SK-N-SH (cell line): ENCODE measurements around the gene YIF1B. TPM values are rescaled to one million over a fixed set of nuclear protein-coding genes. Genes with fewer than 3 reads are reported as not detected.
A peak's percentile ranks its signal among the peaks of the same experiment; 100 is the strongest.

ENCODE experiments used
- CTCF ChIA-PET: fragments of 300-600, 350-600 bp; formaldehyde crosslinking; extraction: SDS; loops from one replicate; lab custom pipeline; 2021; lab: Yijun Ruan, JAX
- POLR2A ChIA-PET: fragments of 350-600 bp; sonication (Branson Sonifier 250); formaldehyde crosslinking; extraction: SDS; loops from one replicate; lab custom pipeline; 2020; ENCODE audit warnings: antibody characterized with exemption, inconsistent platforms; lab: Yijun Ruan, JAX
- DNase-seq: peaks from one replicate; pipeline ENCODE4 v3.0.0; 2012
- H2AFZ ChIP-seq: fragments of 200-600 bp; sonication (generic); 2 replicates; pipeline ENCODE4 v1.8.1; 2016; ENCODE audit warnings: antibody characterized with exemption, mild to moderate bottlenecking, low read depth
- H3F3A ChIP-seq: fragments of 200-600 bp; sonication (generic); replicated peaks from 2 replicates; pipeline ENCODE3; 2016; ENCODE audit warnings: antibody characterized with exemption, mild to moderate bottlenecking; ENCODE audit not compliant: insufficient read depth
- H3K27ac ChIP-seq, 2 experiments: fragments of 200-500 bp in 1 of 2; fragments of 200-600 bp in 1 of 2; sonication (Bioruptor generic) in 1 of 2; sonication (generic), shearing (Covaris generic) in 1 of 2; 2 replicates each; pipeline versions ENCODE4 v1.5.1 to v1.6.1; 2014 to 2016; ENCODE audit warnings: low read depth in 2 of 2, inconsistent platforms in 1 of 2, low read length in 1 of 2, mild to moderate bottlenecking in 1 of 2, mixed read lengths in 1 of 2
- H3K27me3 ChIP-seq: fragments of 200-600 bp; sonication (generic), shearing (Covaris generic); 2 replicates; pipeline ENCODE4 v1.6.1; 2016; ENCODE audit warnings: mixed run types; ENCODE audit not compliant: insufficient read depth
- H3K36me3 ChIP-seq, 2 experiments: fragments of 200-500 bp in 1 of 2; fragments of 200-600 bp in 1 of 2; sonication (Bioruptor generic) in 1 of 2; sonication (generic) in 1 of 2; replicated peaks in 1 of 2; 2 replicates each; pipeline versions ENCODE3 to v1.5.1; 2014 to 2016; ENCODE audit warnings: low read length in 1 of 2, mild to moderate bottlenecking in 1 of 2; ENCODE audit not compliant: insufficient read depth in 2 of 2, control insufficient read depth in 1 of 2
- H3K4me1 ChIP-seq, 2 experiments: fragments of 200-500 bp in 1 of 2; fragments of 200-600 bp in 1 of 2; sonication (Bioruptor generic) in 1 of 2; sonication (generic), shearing (Covaris generic) in 1 of 2; 2 replicates each; pipeline versions ENCODE4 v1.5.1 to v1.6.1; 2014 to 2016; ENCODE audit warnings: low read depth in 1 of 2, low read length in 1 of 2, mixed run types in 1 of 2; ENCODE audit not compliant: insufficient read depth in 2 of 2, control insufficient read depth in 1 of 2
- H3K4me2 ChIP-seq: fragments of 200-600 bp; sonication (generic), shearing (Covaris generic); 2 replicates; pipeline ENCODE4 v1.6.1; 2017; ENCODE audit warnings: mixed run types
- H3K4me3 ChIP-seq, 2 experiments: fragments of 200-500 bp in 1 of 2; fragments of 200-600 bp in 1 of 2; sonication (Bioruptor generic) in 1 of 2; sonication (generic), shearing (Covaris generic) in 1 of 2; 2 replicates each; pipeline versions ENCODE4 v1.5.1 to v1.8.1; 2014 to 2016; ENCODE audit warnings: low read depth in 2 of 2, inconsistent platforms in 1 of 2, low read length in 1 of 2, mild to moderate bottlenecking in 1 of 2, mixed read lengths in 1 of 2, moderate library complexity in 1 of 2
- H3K79me2 ChIP-seq: fragments of 200-600 bp; sonication (generic); 2 replicates; pipeline ENCODE4 v1.8.1; 2017; ENCODE audit warnings: mild to moderate bottlenecking; ENCODE audit not compliant: insufficient read depth
- H3K9ac ChIP-seq: fragments of 200-600 bp; sonication (generic); 2 replicates; pipeline ENCODE4 v1.6.1; 2017; ENCODE audit warnings: mixed run types
- H3K9me2 ChIP-seq: fragments of 200-600 bp; sonication (generic); 2 replicates; pipeline ENCODE4 v1.6.1; 2017; ENCODE audit warnings: mixed run types
- H3K9me3 ChIP-seq: fragments of 200-600 bp; sonication (generic); 2 replicates; pipeline ENCODE4 v1.6.1; 2017; ENCODE audit warnings: mixed run types, mild to moderate bottlenecking, moderate library complexity
- H4K20me1 ChIP-seq: fragments of 200-600 bp; sonication (generic); 2 replicates; pipeline ENCODE4 v1.6.1; 2017; ENCODE audit warnings: mild to moderate bottlenecking, mixed run types; ENCODE audit not compliant: insufficient read depth
- FOSL2 ChIP-seq: IDR thresholded peaks from 2 replicates; pipeline ENCODE4 v1.4.0; 2012; ENCODE audit warnings: low read depth, mild to moderate bottlenecking, moderate library complexity, borderline replicate concordance
- GABPA ChIP-seq: IDR thresholded peaks from 2 replicates; pipeline ENCODE4 v1.4.0; 2012; ENCODE audit warnings: low read depth, mild to moderate bottlenecking
- JUND ChIP-seq: IDR thresholded peaks from 2 replicates; pipeline ENCODE4 v1.4.0; 2012
- MEF2A ChIP-seq: IDR thresholded peaks from 2 replicates; pipeline ENCODE4 v1.4.0; 2012; ENCODE audit warnings: low read depth, borderline replicate concordance
- NFIC ChIP-seq: IDR thresholded peaks from 2 replicates; pipeline ENCODE4 v1.4.0; 2012; ENCODE audit warnings: borderline replicate concordance
- NRF1 ChIP-seq: IDR thresholded peaks from 2 replicates; pipeline ENCODE4 v1.6.1; 2012; ENCODE audit warnings: low read depth, mild to moderate bottlenecking, low read length
- SIN3A ChIP-seq: IDR thresholded peaks from 2 replicates; pipeline ENCODE4 v1.6.1; 2012; ENCODE audit warnings: low read depth, mild to moderate bottlenecking, low read length, moderate library complexity, borderline replicate concordance
- TAF1 ChIP-seq: IDR thresholded peaks from 2 replicates; pipeline ENCODE4 v1.6.1; 2012; ENCODE audit warnings: low read depth, mild to moderate bottlenecking, low read length, moderate library complexity, borderline replicate concordance
- TEAD4 ChIP-seq: IDR thresholded peaks from 2 replicates; pipeline ENCODE4 v1.4.0; 2012; ENCODE audit warnings: mild to moderate bottlenecking, borderline replicate concordance; ENCODE audit not compliant: insufficient read depth
- YY1 ChIP-seq: IDR thresholded peaks from 2 replicates; pipeline ENCODE4 v1.4.0; 2012; ENCODE audit warnings: low read depth, mild to moderate bottlenecking
- WGBS: methylation state at CpG from one replicate; pipeline ENCODE4 v1.1.6; 2017; ENCODE audit warnings: low lambda C conversion rate; 5-methylcytosine and 5-hydroxymethylcytosine counted together
- polyA plus RNA-seq, 3 experiments: library from polyadenylated mRNA; depleted of rRNA; stranded (reverse); fragments of >200 nt; gene quantifications; 2 replicates each; pipeline ENCODE4 v1.2.3, GENCODE V29; 2012
- TF ChIP-seq, protein P1 (sequence below): IDR thresholded peaks from 2 replicates; pipeline ENCODE4 v1.6.1; 2012; ENCODE audit warnings: mild to moderate bottlenecking, low read depth, low read length, moderate library complexity

YIF1B gene
- polyA plus RNA-seq, 1 of the 3 experiments (the other 2 are of a cell fraction) = 121 TPM

DNA sequence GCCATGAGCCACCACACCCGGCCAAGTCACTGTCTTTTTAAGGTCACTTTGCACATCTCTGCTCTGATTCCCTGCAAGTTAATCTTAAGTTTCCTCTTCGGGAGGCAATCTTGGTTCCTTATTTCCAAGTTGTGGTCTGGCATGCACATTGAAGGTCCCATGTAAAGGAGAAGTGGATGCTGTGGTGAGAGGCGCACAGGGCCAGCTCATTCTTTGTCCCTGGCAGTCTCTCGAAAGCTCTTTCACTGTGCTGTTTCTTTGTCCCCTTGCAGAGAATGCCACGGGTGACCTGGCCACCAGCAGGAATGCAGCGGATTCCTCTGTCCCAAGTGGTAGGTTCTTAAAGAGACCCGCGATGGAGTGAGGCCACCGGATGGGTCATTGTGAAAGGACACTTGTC is 28.1 kb downstream of the YIF1B start:
- H3F3A ChIP-seq = no peaks in the 10 kb centered on the region
- 91% methylated on average over 9 of the region's 9 CpGs for WGBS

DNA sequence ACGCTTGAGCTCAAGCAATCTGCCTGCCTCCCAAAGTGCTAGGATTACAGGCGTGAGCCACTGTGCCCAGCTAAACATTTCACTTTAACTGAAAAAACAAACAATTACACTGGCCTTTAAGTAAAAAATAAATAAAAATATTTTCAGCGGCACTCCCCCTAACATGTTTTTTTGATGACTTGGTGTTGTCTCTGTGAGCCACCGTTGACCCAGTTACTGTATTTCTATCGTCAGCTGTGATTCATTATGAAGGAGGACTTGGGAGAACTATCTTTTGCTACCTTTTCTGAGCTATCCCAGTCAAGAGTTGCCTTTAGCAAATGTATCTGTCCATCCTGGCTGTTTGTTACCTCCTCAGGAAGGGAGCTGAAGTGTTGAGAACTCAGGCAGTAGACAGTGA is 30.2 kb downstream of the YIF1B start:
- Histone ChIP-seq H3K27ac (no peak overlapping the region), H3K4me1 (peaks cover 0 to 17% of the 10 kb centered on the region in 2 experiments; a peak in 1 of 4 replicates), H4K20me1 (no peaks in the 10 kb centered on the region), H3K9me2 (no peaks in the 10 kb centered on the region), H3K27me3 (no peaks in the 10 kb centered on the region), H3K9me3 (no peaks in the 10 kb centered on the region), H3K9ac (no peak overlapping the region), H2AFZ (no peak overlapping the region), H3F3A (no peaks in the 10 kb centered on the region), H3K36me3 (no peaks in the 10 kb centered on the region), H3K79me2 (no peaks in the 10 kb centered on the region), H3K4me2 (no peak overlapping the region), H3K4me3 (no peak overlapping the region)
- 68% methylated on average over 5 of the region's 5 CpGs for WGBS
- no peak for DNase-seq
- ChIA-PET CTCF (interaction anchor here (0.8 to 1.5 kb wide), 3 partner anchors 10 to 41 kb away, joined by 3 read pairs; no protein-coding TSS in a partner anchor), POLR2A (no interaction called here)
- TF ChIP-seq GABPA (no peak), MEF2A (no peak)
- TF ChIP-seq, protein P1, sequence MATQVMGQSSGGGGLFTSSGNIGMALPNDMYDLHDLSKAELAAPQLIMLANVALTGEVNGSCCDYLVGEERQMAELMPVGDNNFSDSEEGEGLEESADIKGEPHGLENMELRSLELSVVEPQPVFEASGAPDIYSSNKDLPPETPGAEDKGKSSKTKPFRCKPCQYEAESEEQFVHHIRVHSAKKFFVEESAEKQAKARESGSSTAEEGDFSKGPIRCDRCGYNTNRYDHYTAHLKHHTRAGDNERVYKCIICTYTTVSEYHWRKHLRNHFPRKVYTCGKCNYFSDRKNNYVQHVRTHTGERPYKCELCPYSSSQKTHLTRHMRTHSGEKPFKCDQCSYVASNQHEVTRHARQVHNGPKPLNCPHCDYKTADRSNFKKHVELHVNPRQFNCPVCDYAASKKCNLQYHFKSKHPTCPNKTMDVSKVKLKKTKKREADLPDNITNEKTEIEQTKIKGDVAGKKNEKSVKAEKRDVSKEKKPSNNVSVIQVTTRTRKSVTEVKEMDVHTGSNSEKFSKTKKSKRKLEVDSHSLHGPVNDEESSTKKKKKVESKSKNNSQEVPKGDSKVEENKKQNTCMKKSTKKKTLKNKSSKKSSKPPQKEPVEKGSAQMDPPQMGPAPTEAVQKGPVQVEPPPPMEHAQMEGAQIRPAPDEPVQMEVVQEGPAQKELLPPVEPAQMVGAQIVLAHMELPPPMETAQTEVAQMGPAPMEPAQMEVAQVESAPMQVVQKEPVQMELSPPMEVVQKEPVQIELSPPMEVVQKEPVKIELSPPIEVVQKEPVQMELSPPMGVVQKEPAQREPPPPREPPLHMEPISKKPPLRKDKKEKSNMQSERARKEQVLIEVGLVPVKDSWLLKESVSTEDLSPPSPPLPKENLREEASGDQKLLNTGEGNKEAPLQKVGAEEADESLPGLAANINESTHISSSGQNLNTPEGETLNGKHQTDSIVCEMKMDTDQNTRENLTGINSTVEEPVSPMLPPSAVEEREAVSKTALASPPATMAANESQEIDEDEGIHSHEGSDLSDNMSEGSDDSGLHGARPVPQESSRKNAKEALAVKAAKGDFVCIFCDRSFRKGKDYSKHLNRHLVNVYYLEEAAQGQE = no peak

More for the DNA sequence above, 28.1 kb downstream of the YIF1B start:
- Histone ChIP-seq H3K27me3 (no peaks in the 10 kb centered on the region), H4K20me1 (no peaks in the 10 kb centered on the region), H3K36me3 (no peaks in the 10 kb centered on the region), H2AFZ (no peak overlapping the region), H3K4me3 (no peak overlapping the region), H3K9ac (no peak overlapping the region), H3K9me2 (no peaks in the 10 kb centered on the region), H3K9me3 (no peaks in the 10 kb centered on the region), H3K4me2 (no peak overlapping the region), H3K4me1 (peaks cover 0 to 17% of the 10 kb centered on the region in 2 experiments; a peak in 1 of 4 replicates), H3K79me2 (no peaks in the 10 kb centered on the region), H3K27ac (peak overlapping the region in 1 of 2 experiments; percentile 77; a peak in 2 of 4 replicates)
- DNase-seq = no peak
- TF ChIP-seq JUND (no peak), YY1 (no peak), NRF1 (no peak), NFIC (no peak), SIN3A (no peak), TAF1 (no peak), FOSL2 (no peak), TEAD4 (no peak)
- POLR2A ChIA-PET = no interaction called here
- CTCF ChIA-PET = interaction anchor here (1.5 kb wide), 1 partner anchor 385 kb away, joined by 4 read pairs; no protein-coding TSS in a partner anchor
